ENCODE data around the gene MYH14. TPM values are rescaled to one million over a fixed set of nuclear protein-coding genes. Genes with fewer than 3 reads are reported as not detected.

The MYH14 gene
- total and polyA plus RNA-seq, 7 donors, result 55.4 to 298 (median 164) TPM

- TF ChIP-seq, protein P1, sequence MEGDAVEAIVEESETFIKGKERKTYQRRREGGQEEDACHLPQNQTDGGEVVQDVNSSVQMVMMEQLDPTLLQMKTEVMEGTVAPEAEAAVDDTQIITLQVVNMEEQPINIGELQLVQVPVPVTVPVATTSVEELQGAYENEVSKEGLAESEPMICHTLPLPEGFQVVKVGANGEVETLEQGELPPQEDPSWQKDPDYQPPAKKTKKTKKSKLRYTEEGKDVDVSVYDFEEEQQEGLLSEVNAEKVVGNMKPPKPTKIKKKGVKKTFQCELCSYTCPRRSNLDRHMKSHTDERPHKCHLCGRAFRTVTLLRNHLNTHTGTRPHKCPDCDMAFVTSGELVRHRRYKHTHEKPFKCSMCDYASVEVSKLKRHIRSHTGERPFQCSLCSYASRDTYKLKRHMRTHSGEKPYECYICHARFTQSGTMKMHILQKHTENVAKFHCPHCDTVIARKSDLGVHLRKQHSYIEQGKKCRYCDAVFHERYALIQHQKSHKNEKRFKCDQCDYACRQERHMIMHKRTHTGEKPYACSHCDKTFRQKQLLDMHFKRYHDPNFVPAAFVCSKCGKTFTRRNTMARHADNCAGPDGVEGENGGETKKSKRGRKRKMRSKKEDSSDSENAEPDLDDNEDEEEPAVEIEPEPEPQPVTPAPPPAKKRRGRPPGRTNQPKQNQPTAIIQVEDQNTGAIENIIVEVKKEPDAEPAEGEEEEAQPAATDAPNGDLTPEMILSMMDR (IDR thresholded peaks at IDR 0.05), result no peak
- Histone ChIP-seq H3K9me3 (no peaks in the 10 kb centered on the region), H3K4me1 (peaks cover 11% of the 10 kb centered on the region), H3K36me3 (ENCODE audit: insufficient read depth in 1 of 2, low read depth in 1 of 2) (peaks cover 0 to 6% of the 10 kb centered on the region in 2 donors), H3K27ac (peak overlapping the region; percentile 95), H3K4me3 (peak overlapping the region; percentile 84), H3K27me3 (ENCODE audit: insufficient read depth in 3 of 3, low read length in 2 of 3) (no peaks in the 10 kb centered on the region)
- no peak for DNase-seq
- WGBS, 3 donors, result 45 to 61% (median 47%) methylated on average over 12 of the region's 12 CpGs
- no peak for ATAC-seq
- intact Hi-C loops (cut with DNase I), result loop anchor here in 1 of 2 donors (10.0 kb wide), 1 partner anchor 61 kb away; no protein-coding TSS in a partner anchor
These were observed 2.3 kb downstream of the MYH14 start for GRCh38 chr19:50205681-50206138.

DNA sequence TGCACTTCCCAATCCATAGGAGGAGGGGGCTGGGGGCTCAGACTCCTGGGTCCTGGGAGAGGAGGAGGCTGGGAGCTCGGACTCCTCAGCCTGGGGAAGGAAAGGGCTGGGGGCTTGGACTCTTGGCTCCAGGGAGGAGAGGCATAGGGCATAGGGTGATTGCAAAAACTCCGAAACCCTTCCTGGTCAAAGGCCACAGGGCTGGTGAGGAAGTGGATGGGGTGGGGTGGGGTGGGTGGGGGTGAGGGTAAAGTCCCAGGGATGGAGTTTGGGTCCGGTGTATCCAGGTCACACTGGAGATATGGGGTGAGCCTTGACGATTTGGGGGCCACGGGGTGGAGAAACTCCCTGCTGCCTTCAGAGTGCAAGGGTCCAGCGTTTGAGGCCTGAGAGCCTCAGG lies 2.8 kb downstream of the MYH14 start:
- TF ChIP-seq, protein P1 (IDR thresholded peaks at IDR 0.05), result no peak
- DNase-seq, result no peak
- no peak for ATAC-seq
- Histone ChIP-seq H3K36me3 (ENCODE audit: insufficient read depth in 1 of 2, low read depth in 1 of 2) (peaks cover 0 to 11% of the 10 kb centered on the region in 2 donors), H3K9me3 (no peaks in the 10 kb centered on the region), H3K4me1 (peaks cover 11% of the 10 kb centered on the region), H3K27me3 (ENCODE audit: insufficient read depth in 3 of 3, low read length in 2 of 3) (no peaks in the 10 kb centered on the region), H3K4me3 (peak overlapping the region; percentile 84), H3K27ac (peak overlapping the region; percentile 95)
- intact Hi-C loops (cut with DNase I), result loop anchor here in 1 of 2 donors (10.0 kb wide), 1 partner anchor 61 kb away; no protein-coding TSS in a partner anchor
- 73 to 85% (median 81%) methylated on average over 6 of the region's 6 CpGs for WGBS, 3 donors

DNA sequence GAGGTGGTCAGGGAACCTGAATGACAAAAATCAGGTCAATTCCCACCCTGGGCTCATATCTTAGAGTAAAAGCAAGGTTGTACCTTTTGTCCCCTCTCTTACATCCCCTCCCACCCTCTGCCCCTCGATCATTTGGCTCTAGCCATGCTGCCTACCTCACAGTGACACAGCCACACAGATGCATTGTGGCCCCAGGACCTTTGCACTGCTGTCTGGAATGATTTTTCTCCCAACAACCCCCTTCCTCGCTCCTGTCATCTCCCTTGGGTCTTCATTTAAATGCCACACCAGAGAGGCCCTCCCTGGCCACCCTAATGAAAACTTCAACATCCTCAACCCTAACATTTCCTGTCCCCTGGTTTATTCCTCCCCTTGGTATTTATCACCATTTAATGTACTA lies 4.3 kb downstream of the MYH14 start:
- WGBS, 3 donors, result 71 to 88% (median 74%) methylated on average over 2 of the region's 2 CpGs
- H3K4me3 ChIP-seq, result no peak overlapping the region
- DNase-seq, result no peak
- H3K27ac ChIP-seq, result no peak overlapping the region
- H3K36me3 ChIP-seq (ENCODE audit: insufficient read depth in 1 of 2, low read depth in 1 of 2), result peaks cover 0 to 26% of the 10 kb centered on the region in 2 donors
- no peaks in the 10 kb centered on the region for H3K9me3 ChIP-seq
- intact Hi-C loops (cut with DNase I), result loop anchor here in 1 of 2 donors (10.0 kb wide), 1 partner anchor 63 kb away; no protein-coding TSS in a partner anchor
- TF ChIP-seq, protein P1 (IDR thresholded peaks at IDR 0.05), result no peak
- H3K27me3 ChIP-seq (ENCODE audit: insufficient read depth in 3 of 3, low read length in 2 of 3), result no peaks in the 10 kb centered on the region
- no peak for ATAC-seq
- peaks cover 11% of the 10 kb centered on the region for H3K4me1 ChIP-seq

DNA sequence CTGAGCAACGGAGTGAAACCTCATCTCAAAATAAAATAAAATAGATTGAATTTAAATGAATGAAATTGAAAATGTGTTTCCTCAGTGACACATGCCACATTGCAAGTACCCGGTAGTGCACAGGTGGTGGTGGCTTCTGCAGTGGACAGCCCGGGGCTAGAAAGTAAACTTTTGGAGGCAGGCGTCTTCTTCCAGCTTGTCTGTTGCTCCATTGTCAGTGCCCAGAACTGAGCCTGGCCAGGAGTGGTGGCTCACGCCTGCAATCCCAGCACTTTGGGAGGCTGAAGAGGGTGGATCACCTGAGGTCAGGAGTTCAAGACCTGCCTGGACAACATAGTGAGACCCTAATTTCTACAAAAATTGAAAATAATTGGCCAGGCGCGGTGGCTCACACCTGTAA lies 5.7 kb downstream of the MYH14 start:
- intact Hi-C loops (cut with DNase I), result loop anchor here in 1 of 2 donors (10.0 kb wide), 1 partner anchor 64 kb away; no protein-coding TSS in a partner anchor

More for the DNA sequence above, 5.7 kb downstream of the MYH14 start:
- Histone ChIP-seq H3K36me3 (ENCODE audit: insufficient read depth in 1 of 2, low read depth in 1 of 2) (peaks cover 0 to 40% of the 10 kb centered on the region in 2 donors), H3K27ac (no peak overlapping the region), H3K4me1 (peaks cover 11% of the 10 kb centered on the region), H3K27me3 (ENCODE audit: insufficient read depth in 3 of 3, low read length in 2 of 3) (no peaks in the 10 kb centered on the region), H3K4me3 (no peak overlapping the region), H3K9me3 (no peaks in the 10 kb centered on the region)
- TF ChIP-seq, protein P1 (IDR thresholded peaks at IDR 0.05), result no peak
- 90 to 96% (median 93%) methylated on average over 7 of the region's 7 CpGs for WGBS, 3 donors
- DNase-seq (no peak), ATAC-seq (no peak)
